Aortic smooth muscle cell (primary cell): ENCODE results near the gene OR10A2. TPM values are rescaled to one million over a fixed set of nuclear protein-coding genes. Genes with fewer than 3 reads are reported as not detected.

Source experiments
- total RNA-seq: library from RNA; depleted of rRNA; stranded (reverse); fragments of >200 nt; gene quantifications from 2 replicates; pipeline ENCODE4 v1.2.3, GENCODE V29; 2014

OR10A2 gene, protein sequence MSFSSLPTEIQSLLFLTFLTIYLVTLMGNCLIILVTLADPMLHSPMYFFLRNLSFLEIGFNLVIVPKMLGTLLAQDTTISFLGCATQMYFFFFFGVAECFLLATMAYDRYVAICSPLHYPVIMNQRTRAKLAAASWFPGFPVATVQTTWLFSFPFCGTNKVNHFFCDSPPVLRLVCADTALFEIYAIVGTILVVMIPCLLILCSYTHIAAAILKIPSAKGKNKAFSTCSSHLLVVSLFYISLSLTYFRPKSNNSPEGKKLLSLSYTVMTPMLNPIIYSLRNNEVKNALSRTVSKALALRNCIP
- total RNA-seq, result not detected in 2 replicates

DNA sequence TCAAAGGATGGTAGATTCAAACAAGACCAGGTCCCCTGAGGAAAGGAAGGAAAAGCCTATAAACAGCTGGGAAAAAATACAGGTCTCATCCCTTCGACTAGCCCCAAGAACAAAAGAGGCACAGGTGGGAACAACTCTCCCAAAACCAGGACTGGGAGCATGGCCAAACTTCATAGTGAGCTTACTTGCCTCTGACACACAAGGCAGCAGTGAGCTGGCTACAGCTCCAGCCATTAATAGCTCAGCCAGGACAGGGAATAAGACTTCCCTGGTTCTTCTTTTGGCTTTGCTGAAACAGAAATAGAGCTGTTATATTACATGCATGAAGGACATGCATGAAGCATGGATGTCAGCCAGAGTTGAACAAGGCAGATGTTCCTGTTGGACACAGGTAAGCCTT is at the start of gene OR10A2:
OR10A2 (plus strand) TSS at position 97 of the 400 bp plus-strand sequence. CDS start 6,698 bp downstream, outside the sequence.

GRCh38 chr11:6845383-6845782 is 17.5 kb upstream of the OR10A2 start, which contains the start of gene OR10A5:
TSS of gene OR10A5 (plus strand) at chr11:6845683. CDS start at chr11:6845683, 0 bp downstream.

DNA sequence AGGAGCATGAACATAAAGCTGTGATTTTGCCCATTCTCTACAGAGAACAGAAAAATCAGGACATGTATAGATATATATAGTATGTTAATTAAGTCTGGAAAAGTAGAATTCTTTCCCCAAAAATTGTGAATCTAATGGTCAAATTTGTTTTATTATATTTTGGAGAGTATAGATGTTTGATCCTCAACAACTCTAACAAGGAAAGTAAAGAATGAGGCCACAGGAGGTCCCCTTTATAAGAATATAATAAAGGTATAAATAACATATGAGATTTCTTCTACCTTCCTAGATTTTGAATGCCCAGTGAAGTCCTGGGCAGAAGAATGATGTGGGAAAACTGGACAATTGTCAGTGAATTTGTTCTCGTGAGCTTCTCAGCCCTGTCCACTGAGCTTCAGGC is 13.5 kb downstream of the OR10A2 start, which contains the start of gene OR10A4:
OR10A4 (plus strand) TSS at position 301 of the 400 bp plus-strand sequence; CDS start at position 324, 23 bp downstream.

GRCh38 chr11:6892400-6892799 is 29.5 kb downstream of the OR10A2 start, which contains the start of gene OR2D2:
TSS of gene OR2D2 (minus strand) at chr11:6892500. CDS start at chr11:6892500, 0 bp downstream.

DNA sequence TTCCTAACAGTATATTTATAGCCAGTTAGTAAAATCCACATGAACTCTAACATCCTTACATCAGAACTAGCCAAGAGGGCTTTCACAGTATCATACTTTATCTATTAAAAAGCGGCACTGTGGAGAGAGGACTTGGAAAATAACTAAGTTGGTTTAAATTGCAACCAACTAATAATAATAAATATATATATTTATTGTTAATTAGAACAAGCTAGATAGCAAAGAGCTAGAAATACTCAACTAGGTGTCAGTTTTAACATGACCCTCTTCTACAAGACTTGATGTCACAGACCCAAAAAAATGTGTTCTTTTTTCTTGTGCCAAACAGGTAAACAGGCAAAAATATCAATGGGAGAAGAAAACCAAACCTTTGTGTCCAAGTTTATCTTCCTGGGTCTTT is 57.8 kb downstream of the OR10A2 start, which contains the start of gene OR2D3:
OR2D3 (plus strand) TSS at position 301 of the 400 bp plus-strand sequence; CDS start at position 301, 0 bp downstream.

Other genes with a start within 250 kb of the OR10A2 start
- 65.3 and 150 TPM in 2 replicates for gene TPP1, start 243.6 kb upstream of the OR10A2 start, total RNA-seq
- gene DCHS1, start 207.2 kb upstream of the OR10A2 start, total RNA-seq, result 5.4 and 22.3 TPM in 2 replicates
- gene MRPL17, start 179.7 kb upstream of the OR10A2 start, total RNA-seq, result 85.9 and 111 TPM in 2 replicates
- 0.13 and 0.19 TPM in 2 replicates for gene OR2AG2, start 91.1 kb upstream of the OR10A2 start, total RNA-seq
- gene OR2AG1, start 80.0 kb upstream of the OR10A2 start, total RNA-seq, result not detected in 2 replicates
- gene OR6A2, start 63.4 kb upstream of the OR10A2 start, total RNA-seq, result 0.13 and 0.19 TPM in 2 replicates
- gene OR10A5, start 17.4 kb upstream of the OR10A2 start, total RNA-seq, result not detected in 2 replicates
- gene OR10A4, start 13.6 kb downstream of the OR10A2 start, total RNA-seq, result not detected in 2 replicates
- 0.13 and 0.44 TPM in 2 replicates for gene OR2D2, start 29.4 kb downstream of the OR10A2 start, total RNA-seq
- gene OR2D3, start 57.9 kb downstream of the OR10A2 start, total RNA-seq, result not detected in 2 replicates
- gene ZNF215, start 63.4 kb downstream of the OR10A2 start, total RNA-seq, result 2.5 and 4.0 TPM in 2 replicates
- gene ZNF214, start 157.3 kb downstream of the OR10A2 start, total RNA-seq, result 4.7 and 4.8 TPM in 2 replicates
- 0.37 and 0.92 TPM in 2 replicates for gene NLRP14, start 157.4 kb downstream of the OR10A2 start, total RNA-seq
- gene RBMXL2, start 225.9 kb downstream of the OR10A2 start, total RNA-seq, result 0.13 TPM in 1 of 2 replicates, not detected in the other